CD14-positive monocyte (primary cell): ENCODE results near the gene EML6. TPM values are rescaled to one million over a fixed set of nuclear protein-coding genes. Genes with fewer than 3 reads are reported as not detected.

ENCODE experiments used
- DNase-seq, 3 donors: peaks; one replicate each; pipeline ENCODE4 v3.0.0-alpha.2; 2011 to 2022
- H2AFZ ChIP-seq: 2 replicates; pipeline ENCODE4 v1.6.0; 2012; ENCODE audit warnings: mild to moderate bottlenecking, low read depth, low read length, inconsistent platforms; ENCODE audit not compliant: insufficient read depth, poor library complexity, severe bottlenecking
- H3K27ac ChIP-seq, 2 donors: 1 replicate in 1 of 2; 2 replicates in 1 of 2; pipeline ENCODE4 v1.5.1; 2012 to 2013; ENCODE audit warnings: low read length in 2 of 2, control low read depth in 1 of 2, inconsistent platforms in 1 of 2, low read depth in 1 of 2, mild to moderate bottlenecking in 1 of 2
- H3K27me3 ChIP-seq, 2 donors: one replicate each; pipeline versions ENCODE4 v1.6.0 to v1.6.1; 2011 to 2013; ENCODE audit warnings: low read length in 2 of 2; ENCODE audit not compliant: control insufficient read depth in 2 of 2, insufficient read depth in 2 of 2
- H3K36me3 ChIP-seq, 2 donors: replicated peaks in 1 of 2; 1 replicate in 1 of 2; 2 replicates in 1 of 2; pipeline versions ENCODE4 v1.5.1 to v1.6.1; 2012 to 2013; ENCODE audit warnings: low read length in 2 of 2, control low read depth in 1 of 2, inconsistent platforms in 1 of 2, mild to moderate bottlenecking in 1 of 2; ENCODE audit not compliant: insufficient read depth in 2 of 2, control insufficient read depth in 1 of 2
- H3K4me1 ChIP-seq, 2 donors: 1 replicate in 1 of 2; 2 replicates in 1 of 2; pipeline versions ENCODE4 v1.5.1 to v1.6.1; 2012 to 2013; ENCODE audit warnings: low read length in 2 of 2, control low read depth in 1 of 2, inconsistent platforms in 1 of 2, mild to moderate bottlenecking in 1 of 2, moderate library complexity in 1 of 2; ENCODE audit not compliant: insufficient read depth in 2 of 2, control insufficient read depth in 1 of 2
- H3K4me2 ChIP-seq: replicated peaks from 2 replicates; pipeline ENCODE3; 2012; ENCODE audit warnings: low read length, moderate library complexity, mild to moderate bottlenecking; ENCODE audit not compliant: poor library complexity, severe bottlenecking; ENCODE audit errors: extremely low read depth
- H3K4me3 ChIP-seq, 3 experiments: fragments of 200-600 bp in 1 of 3; sonication (generic) in 1 of 3; replicated peaks in 1 of 3; 1 replicate in 2 of 3; 2 replicates in 1 of 3; pipeline ENCODE4 v1.5.1; 2011 to 2013; ENCODE audit warnings: low read length in 3 of 3, mild to moderate bottlenecking in 3 of 3, control low read depth in 2 of 3, low read depth in 2 of 3, inconsistent platforms in 1 of 3, moderate library complexity in 1 of 3
- H3K79me2 ChIP-seq: 2 replicates; pipeline ENCODE4 v1.6.0; 2012; ENCODE audit warnings: mild to moderate bottlenecking, control low read depth, inconsistent platforms, low read length, moderate library complexity; ENCODE audit not compliant: insufficient read depth
- H3K9ac ChIP-seq: 2 replicates; pipeline ENCODE4 v1.6.0; 2017; ENCODE audit warnings: low read length, mild to moderate bottlenecking; ENCODE audit not compliant: insufficient read depth, poor library complexity, severe bottlenecking
- H3K9me3 ChIP-seq, 2 donors: replicated peaks in 1 of 2; 1 replicate in 1 of 2; 2 replicates in 1 of 2; pipeline versions ENCODE4 v1.5.1 to v1.6.1; 2012 to 2013; ENCODE audit warnings: low read length in 2 of 2, control low read depth in 1 of 2; ENCODE audit not compliant: control insufficient read depth in 1 of 2, insufficient read depth in 1 of 2
- H4K20me1 ChIP-seq: 2 replicates; pipeline ENCODE4 v1.6.0; 2012; ENCODE audit warnings: mild to moderate bottlenecking, low read length, control low read depth, moderate library complexity; ENCODE audit not compliant: insufficient read depth
- H3K27ac Mint-ChIP-seq, 7 donors: one replicate each; pipeline ENCODE4 v1.8.0; 2020; ENCODE audit warnings: mild to moderate bottlenecking in 7 of 7, mixed read lengths in 7 of 7, moderate library complexity in 6 of 7, inconsistent platforms in 2 of 7
- H3K27me3 Mint-ChIP-seq, 3 donors: one replicate each; pipeline ENCODE4 v1.8.0; 2021 to 2022; ENCODE audit warnings: low read depth in 3 of 3, mild to moderate bottlenecking in 3 of 3, mixed read lengths in 3 of 3, moderate library complexity in 3 of 3, inconsistent platforms in 1 of 3
- H3K36me3 Mint-ChIP-seq, 2 donors: one replicate each; pipeline ENCODE4 v1.8.0; 2020; ENCODE audit warnings: mixed read lengths in 2 of 2, inconsistent platforms in 1 of 2, mild to moderate bottlenecking in 1 of 2
- H3K4me1 Mint-ChIP-seq: one replicate; pipeline ENCODE4 v1.8.0; 2020; ENCODE audit warnings: mild to moderate bottlenecking, mixed read lengths
- H3K4me3 Mint-ChIP-seq, 2 donors: one replicate each; pipeline ENCODE4 v1.8.0; 2020; ENCODE audit warnings: mild to moderate bottlenecking in 2 of 2, mixed read lengths in 2 of 2, moderate library complexity in 1 of 2
- H3K9me3 Mint-ChIP-seq, 7 donors: one replicate each; pipeline ENCODE4 v1.8.0; 2020 to 2022; ENCODE audit warnings: mixed read lengths in 7 of 7, mild to moderate bottlenecking in 6 of 7, moderate library complexity in 6 of 7, inconsistent platforms in 2 of 7
- CTCF ChIP-seq: fragments of 200-600 bp; IDR thresholded peaks from one replicate; pipeline ENCODE4 v1.8.0; 2022; ENCODE audit warnings: antibody characterized with exemption, mild to moderate bottlenecking
- WGBS: methylation state at CpG from one replicate; pipeline ENCODE4 v1.1.5; 2013; ENCODE audit warnings: missing lambda C conversion rate; ENCODE audit not compliant: insufficient coverage; 5-methylcytosine and 5-hydroxymethylcytosine counted together
- intact Hi-C, 2 donors: fragments of 100-400 bp; cut with micrococcal nuclease; formaldehyde crosslinking; loops; one replicate each; pipeline versions ENCODE4 v1.15.0 to v1.15.1; 2023
- polyA plus RNA-seq, 3 donors: library from polyadenylated mRNA; depleted of rRNA in 1 of 3; unstranded in 2 of 3; stranded (reverse) in 1 of 3; fragments of 300-500 nt in 2 of 3; fragments of >200 nt in 1 of 3; fragmentation: Illumina TruSeq in 2 of 3; gene quantifications; 1 replicate in 2 of 3; 2 replicates in 1 of 3; pipeline ENCODE4 v1.2.3, GENCODE V29; 2012 to 2021

Gene EML6
- polyA plus RNA-seq, 3 donors: 0.79 TPM; not detected in 2

- TF ChIP-seq CTCF: no peak
- Mint-ChIP-seq H3K4me3 (no peak overlapping the region), H3K36me3 (no peaks in the 10 kb centered on the region), H3K9me3 (peaks cover 0 to 6% (median 1%) of the 10 kb centered on the region in 7 donors), H3K27ac (no peak overlapping the region), H3K4me1 (no peaks in the 10 kb centered on the region), H3K27me3 (peaks cover 0 to 4% (median 2%) of the 10 kb centered on the region in 3 donors)
- H3K36me3 ChIP-seq: no peaks in the 10 kb centered on the region
- H3K9me3 ChIP-seq: no peaks in the 10 kb centered on the region
- no peaks in the 10 kb centered on the region for H3K4me1 ChIP-seq
- H3K27me3 ChIP-seq: no peaks in the 10 kb centered on the region
- no peak for DNase-seq
- no peak overlapping the region for H3K4me3 ChIP-seq
- H4K20me1 ChIP-seq: no peaks in the 10 kb centered on the region
- H3K4me2 ChIP-seq: no peak overlapping the region
- no peak overlapping the region for H3K27ac ChIP-seq
- no peak overlapping the region for H3K9ac ChIP-seq
- no peaks in the 10 kb centered on the region for H3K79me2 ChIP-seq
- intact Hi-C loops: no loop called here
- no peak overlapping the region for H2AFZ ChIP-seq
Measured at GRCh38 chr2:54809819-54810218, 86.4 kb downstream of the EML6 start.

GRCh38 chr2:54810246-54810645 is 86.8 kb downstream of the EML6 start:
- H3K9ac ChIP-seq: no peak overlapping the region
- no peaks in the 10 kb centered on the region for H3K27me3 ChIP-seq
- no peaks in the 10 kb centered on the region for H3K4me1 Mint-ChIP-seq
- H4K20me1 ChIP-seq: no peaks in the 10 kb centered on the region
- no peaks in the 10 kb centered on the region for H3K79me2 ChIP-seq
- H3K27me3 Mint-ChIP-seq: peaks cover 0 to 4% (median 2%) of the 10 kb centered on the region in 3 donors
- TF ChIP-seq CTCF: no peak
- no peak overlapping the region for H3K27ac Mint-ChIP-seq
- H3K36me3 Mint-ChIP-seq: no peaks in the 10 kb centered on the region
- no peaks in the 10 kb centered on the region for H3K36me3 ChIP-seq
- intact Hi-C loops: no loop called here
- H3K9me3 Mint-ChIP-seq: peaks cover 0 to 6% (median 1%) of the 10 kb centered on the region in 7 donors
- no peak overlapping the region for H2AFZ ChIP-seq
- H3K4me3 ChIP-seq: no peak overlapping the region
- H3K9me3 ChIP-seq: no peaks in the 10 kb centered on the region
- no peak for DNase-seq
- H3K4me2 ChIP-seq: no peak overlapping the region
- no CpG with 5 or more reads among the region's 3 CpGs for WGBS
- no peaks in the 10 kb centered on the region for H3K4me1 ChIP-seq
- no peak overlapping the region for H3K4me3 Mint-ChIP-seq
- no peak overlapping the region for H3K27ac ChIP-seq
